GM06990 (cell line): ENCODE measurements around the gene TBL3.
A peak's percentile ranks its signal among the peaks of the same experiment; 100 is the strongest.

ENCODE experiments used
- DNase-seq: peaks from one replicate; pipeline ENCODE4 v3.0.0-alpha.2; 2011; ENCODE audit not compliant: insufficient read length; ENCODE audit errors: extremely low read depth
- H3K27me3 ChIP-seq: replicated peaks from 2 replicates; pipeline ENCODE4 v1.6.0; 2011; ENCODE audit warnings: low read length; ENCODE audit not compliant: control insufficient read depth, insufficient read depth
- H3K36me3 ChIP-seq: 2 replicates; pipeline ENCODE4 v1.5.1; 2011; ENCODE audit warnings: low read length; ENCODE audit not compliant: control insufficient read depth, insufficient read depth
- H3K4me3 ChIP-seq: replicated peaks from 2 replicates; pipeline ENCODE4 v1.5.1; 2011; ENCODE audit warnings: low read depth, mild to moderate bottlenecking, control low read depth, low read length
- CTCF ChIP-seq: IDR thresholded peaks from 2 replicates; pipeline ENCODE4 v1.5.1; 2011; ENCODE audit warnings: low read length, control low read depth, mild to moderate bottlenecking, inconsistent platforms; ENCODE audit not compliant: insufficient read depth, poor library complexity, severe bottlenecking

TBL3 gene

GRCh38 chr16:1941162-1942046, 30.4 kb upstream of the TBL3 start:
- no peak for DNase-seq
- no peak for TF ChIP-seq CTCF
- Histone ChIP-seq H3K27me3 (no peaks in the 10 kb centered on the region), H3K36me3 (peaks cover 19% of the 10 kb centered on the region), H3K4me3 (peak overlapping the region; percentile 79; the same call in 1 of the 2 replicates)

GRCh38 chr16:1942047-1942809, 29.6 kb upstream of the TBL3 start:
- TF ChIP-seq CTCF = no peak
- Histone ChIP-seq H3K4me3 (peak overlapping the region; percentile 79), H3K27me3 (no peaks in the 10 kb centered on the region), H3K36me3 (peaks cover 19% of the 10 kb centered on the region)
- DNase-seq = no peak

GRCh38 chr16:1942810-1943726, 28.8 kb upstream of the TBL3 start, which contains the start of gene MSRB1:
Gene MSRB1 (minus strand): TSS chr16:1943199. CDS start chr16:1943156, 43 bp downstream.
- DNase-seq = peak; percentile 97
- no peaks in the 10 kb centered on the region for H3K27me3 ChIP-seq
- peak within 1 kb of the TSS; percentile 79 for H3K4me3 ChIP-seq
- peaks cover 19% of the 10 kb centered on the region for H3K36me3 ChIP-seq
- no peak for TF ChIP-seq CTCF

- no peak for DNase-seq
- Histone ChIP-seq H3K36me3 (peaks cover 8% of the 10 kb centered on the region), H3K27me3 (no peaks in the 10 kb centered on the region), H3K4me3 (no peak overlapping the region)
- TF ChIP-seq CTCF = no peak
These were observed 27.1 kb upstream of the TBL3 start for GRCh38 chr16:1944612-1945199.
